Kidney epithelial cell (primary cell): ENCODE measurements around the gene RBFOX2. TPM values are rescaled to one million over a fixed set of nuclear protein-coding genes. Genes with fewer than 3 reads are reported as not detected.
"Not testable (repeated sequence)": the region's sequence is repeated elsewhere in the genome, so short reads cannot be mapped to it uniquely, and the experiment has no call there.

Experiments used
- DNase-seq: peaks from one replicate; pipeline ENCODE4 v3.0.0-alpha.2; 2010; ENCODE audit warnings: low read depth
- H3K27me3 ChIP-seq: 2 replicates; pipeline ENCODE4 v1.6.0; 2011; ENCODE audit warnings: low read length; ENCODE audit not compliant: control insufficient read depth, insufficient read depth
- H3K36me3 ChIP-seq: 2 replicates; pipeline ENCODE4 v1.5.1; 2011; ENCODE audit warnings: low read length; ENCODE audit not compliant: control insufficient read depth, insufficient read depth
- H3K4me3 ChIP-seq: 2 replicates; pipeline ENCODE4 v1.5.1; 2011; ENCODE audit warnings: low read depth, mild to moderate bottlenecking, control low read depth, low read length
- total RNA-seq: library from RNA; depleted of rRNA; stranded (reverse); fragments of >200 nt; gene quantifications from 2 replicates; pipeline ENCODE4 v1.2.3, GENCODE V29; 2015
- TF ChIP-seq, protein P1 (sequence below): IDR thresholded peaks from 2 replicates; pipeline ENCODE4 v1.5.1; 2011; ENCODE audit warnings: mild to moderate bottlenecking, moderate library complexity, low read length, control low read depth, inconsistent platforms; ENCODE audit not compliant: insufficient read depth, poor library complexity, severe bottlenecking

RBFOX2 gene
- total RNA-seq = 75.1 and 91.2 TPM in 2 replicates

DNA sequence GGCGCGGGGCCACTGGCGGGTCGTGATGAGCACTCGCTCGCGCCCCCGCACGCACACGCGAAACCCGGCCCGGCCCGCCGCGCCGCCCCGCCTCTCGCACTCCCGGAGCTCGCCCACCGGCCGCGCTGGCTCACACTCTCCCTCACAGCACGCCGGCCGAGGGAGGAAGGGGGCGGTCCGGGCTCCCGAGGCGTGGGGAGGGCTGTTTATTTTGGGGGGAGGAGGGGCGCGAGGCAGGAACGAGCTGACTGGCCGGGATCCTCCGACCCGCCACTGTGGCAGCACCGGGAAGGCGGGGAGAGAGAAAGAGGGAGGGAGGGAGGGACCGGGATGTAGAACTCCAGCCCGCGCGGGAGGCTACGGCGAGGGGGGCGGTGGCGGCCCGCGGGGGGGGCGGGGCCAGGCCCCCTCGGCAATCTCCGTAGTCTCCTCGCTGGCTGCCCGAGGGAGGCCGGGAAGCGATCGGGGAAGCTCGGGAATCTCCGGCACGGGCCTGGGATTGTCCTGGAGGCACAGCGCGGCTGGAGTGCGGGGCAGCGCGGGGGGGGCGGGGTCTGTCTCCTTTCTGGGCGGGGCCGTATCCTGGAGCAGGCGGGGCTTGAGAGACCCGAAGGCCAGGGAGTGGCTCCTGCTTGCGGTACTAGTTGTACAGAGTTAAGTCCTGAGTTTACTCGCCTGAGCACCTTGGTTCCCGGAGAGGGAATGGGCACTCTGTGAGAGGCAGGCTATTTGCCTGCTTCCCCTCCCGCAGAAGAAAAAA, at the start of gene RBFOX2:
RBFOX2 (minus strand) TSS at position 179 of the 760 bp plus-strand sequence. CDS start 399 bp downstream, outside the sequence.
- H3K4me3 ChIP-seq = peak within 1 kb of the TSS; percentile 64
- peak; percentile 65 for DNase-seq
- no peaks in the 10 kb centered on the region for H3K36me3 ChIP-seq
- H3K27me3 ChIP-seq = no peaks in the 10 kb centered on the region
- TF ChIP-seq, protein P1, sequence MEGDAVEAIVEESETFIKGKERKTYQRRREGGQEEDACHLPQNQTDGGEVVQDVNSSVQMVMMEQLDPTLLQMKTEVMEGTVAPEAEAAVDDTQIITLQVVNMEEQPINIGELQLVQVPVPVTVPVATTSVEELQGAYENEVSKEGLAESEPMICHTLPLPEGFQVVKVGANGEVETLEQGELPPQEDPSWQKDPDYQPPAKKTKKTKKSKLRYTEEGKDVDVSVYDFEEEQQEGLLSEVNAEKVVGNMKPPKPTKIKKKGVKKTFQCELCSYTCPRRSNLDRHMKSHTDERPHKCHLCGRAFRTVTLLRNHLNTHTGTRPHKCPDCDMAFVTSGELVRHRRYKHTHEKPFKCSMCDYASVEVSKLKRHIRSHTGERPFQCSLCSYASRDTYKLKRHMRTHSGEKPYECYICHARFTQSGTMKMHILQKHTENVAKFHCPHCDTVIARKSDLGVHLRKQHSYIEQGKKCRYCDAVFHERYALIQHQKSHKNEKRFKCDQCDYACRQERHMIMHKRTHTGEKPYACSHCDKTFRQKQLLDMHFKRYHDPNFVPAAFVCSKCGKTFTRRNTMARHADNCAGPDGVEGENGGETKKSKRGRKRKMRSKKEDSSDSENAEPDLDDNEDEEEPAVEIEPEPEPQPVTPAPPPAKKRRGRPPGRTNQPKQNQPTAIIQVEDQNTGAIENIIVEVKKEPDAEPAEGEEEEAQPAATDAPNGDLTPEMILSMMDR = no peak

GRCh38 chr22:36077271-36077670, 48.6 kb upstream of the RBFOX2 start:
- DNase-seq = no peak
- no peak overlapping the region for H3K4me3 ChIP-seq
- TF ChIP-seq, protein P1 = no peak
- no peaks in the 10 kb centered on the region for H3K27me3 ChIP-seq
- H3K36me3 ChIP-seq = no peaks in the 10 kb centered on the region

DNA sequence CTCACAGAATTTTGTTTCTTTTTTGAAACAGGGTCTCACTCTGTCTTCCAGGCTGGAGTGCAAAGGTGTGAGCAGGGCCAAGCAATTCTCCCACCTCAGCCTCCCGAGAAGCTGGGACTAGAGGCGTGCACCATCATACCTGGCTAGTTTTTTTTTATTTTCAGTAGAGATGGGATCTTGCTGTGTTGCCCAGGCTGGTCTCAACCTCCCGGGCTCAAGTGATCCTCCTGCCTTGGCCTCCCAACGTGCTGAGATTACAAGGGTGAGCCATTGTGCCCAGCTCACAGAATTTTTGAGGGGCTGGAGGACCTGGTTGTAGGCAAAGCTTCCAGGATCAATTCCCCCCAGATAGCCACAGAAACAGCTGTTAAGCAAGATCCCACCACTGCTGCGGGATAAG, 47.1 kb upstream of the RBFOX2 start:
- no peak for DNase-seq
- no peak overlapping the region for H3K4me3 ChIP-seq
- no peaks in the 10 kb centered on the region for H3K36me3 ChIP-seq
- TF ChIP-seq, protein P1 = no peak
- H3K27me3 ChIP-seq = no peaks in the 10 kb centered on the region

DNA sequence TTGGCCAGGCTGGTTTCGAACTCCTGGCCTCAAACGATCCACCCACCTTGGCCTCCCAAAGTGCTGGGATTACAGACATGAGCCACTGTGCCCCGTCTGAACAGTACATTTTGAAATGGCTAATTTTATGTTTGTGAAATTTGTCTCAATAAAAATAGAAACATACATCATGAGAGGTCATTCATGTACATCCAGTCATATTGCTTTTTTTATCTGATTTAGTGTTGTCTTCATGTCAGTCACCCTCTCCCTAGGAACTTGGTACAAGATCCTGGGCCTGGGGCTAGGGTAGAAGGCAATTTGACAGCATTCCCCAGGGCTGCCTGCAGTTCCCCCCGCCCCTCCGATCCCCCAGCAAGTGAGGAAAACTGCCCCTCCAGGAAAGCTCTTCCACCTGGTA, 46.6 kb upstream of the RBFOX2 start:
- TF ChIP-seq, protein P1 = no peak
- no peak for DNase-seq
- Histone ChIP-seq H3K27me3 (no peaks in the 10 kb centered on the region), H3K36me3 (no peaks in the 10 kb centered on the region), H3K4me3 (no peak overlapping the region)

DNA sequence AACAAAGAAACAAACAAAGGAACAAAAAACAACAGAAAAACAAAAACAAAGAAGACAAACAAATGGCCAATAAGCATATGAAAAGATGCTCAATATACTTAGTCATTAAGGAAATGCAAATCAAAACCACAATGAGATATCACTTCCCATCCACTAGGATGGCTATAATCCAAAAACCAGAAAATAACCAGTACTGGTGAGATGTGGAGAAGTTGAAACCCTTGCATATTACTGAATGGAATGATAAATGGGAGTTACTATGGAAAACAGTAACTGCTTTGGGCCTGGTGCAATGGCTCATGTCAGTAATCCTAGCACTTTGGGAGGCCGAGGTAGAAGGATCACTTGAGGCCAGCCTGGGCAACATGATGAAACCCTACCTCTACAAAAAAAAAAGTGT, 44.9 kb upstream of the RBFOX2 start:
- Histone ChIP-seq H3K27me3 (no peaks in the 10 kb centered on the region), H3K36me3 (no peaks in the 10 kb centered on the region), H3K4me3 (no peak overlapping the region)
- TF ChIP-seq, protein P1 = no peak
- DNase-seq = no peak

DNA sequence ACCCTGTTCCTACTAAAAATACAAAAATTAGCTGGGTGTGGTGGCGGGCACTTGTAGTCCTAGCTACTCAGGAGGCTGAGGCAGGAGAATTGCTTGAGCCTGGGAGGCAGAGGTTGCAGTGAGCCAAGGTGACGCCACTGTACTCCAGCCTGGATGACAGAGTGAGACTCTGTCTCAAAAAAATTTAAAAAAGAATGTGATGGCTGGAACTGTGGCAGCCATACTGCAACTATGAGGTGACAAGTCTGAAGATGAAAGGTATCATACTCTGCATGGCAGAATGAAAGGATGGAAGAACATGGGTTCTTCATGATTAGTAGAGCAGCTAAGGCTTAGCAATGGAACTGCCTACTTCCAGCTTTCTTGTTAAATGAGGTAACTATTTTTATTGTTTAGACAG, 42.0 kb upstream of the RBFOX2 start:
- H3K36me3 ChIP-seq, H3K27me3 ChIP-seq, H3K4me3 ChIP-seq, DNase-seq: not testable (repeated sequence)
